ENCODE measurements around the gene COX5A.
"Not testable (repeated sequence)": the region's sequence is repeated elsewhere in the genome, so short reads cannot be mapped to it uniquely, and the experiment has no call there.

- TF ChIP-seq POLR2A, CTCF, POLR2AphosphoS5 (IDR thresholded peaks at IDR 0.05): not testable (repeated sequence)
These were observed 43.5 kb downstream of the COX5A start for GRCh38 chr15:74894383-74894782.
